Stimulated activated CD8-positive, alpha-beta memory T cell treated with anti-CD3 and anti-CD28 coated beads, Interleukin-4, amount 100 ng/mL, for 1 hour (primary cell): ENCODE results near the gene IPO4.

Experiments
- DNase-seq, 2 donors: peaks; one replicate each; pipeline ENCODE4 v3.0.0-alpha.2; 2020; ENCODE audit warnings: low read depth in 2 of 2, low spot score in 1 of 2

Gene IPO4

GRCh38 chr14:24194186-24194872 is 5.7 kb upstream of the IPO4 start:
- no peak for DNase-seq

GRCh38 chr14:24192933-24193332 is 4.3 kb upstream of the IPO4 start:
- no peak for DNase-seq

GRCh38 chr14:24190416-24190815 is 1.8 kb upstream of the IPO4 start:
- no peak for DNase-seq

GRCh38 chr14:24189460-24189859 is 844 bp upstream of the IPO4 start:
- DNase-seq = no peak

GRCh38 chr14:24189059-24189375 is 401 bp upstream of the IPO4 start:
- DNase-seq = no peak

GRCh38 chr14:24187539-24187915 is 1.1 kb downstream of the IPO4 start:
- no peak for DNase-seq

GRCh38 chr14:24186831-24187538 is 1.6 kb downstream of the IPO4 start:
- no peak for DNase-seq

GRCh38 chr14:24185741-24186140 is 2.9 kb downstream of the IPO4 start:
- DNase-seq = no peak

- no peak for DNase-seq
These were observed 3.6 kb downstream of the IPO4 start for GRCh38 chr14:24185026-24185425.

GRCh38 chr14:24184104-24184970 is 4.3 kb downstream of the IPO4 start:
- DNase-seq = no peak

- no peak for DNase-seq
These were observed 5.6 kb downstream of the IPO4 start for GRCh38 chr14:24183014-24183481.

GRCh38 chr14:24182110-24182882 is 6.3 kb downstream of the IPO4 start:
- DNase-seq = no peak

GRCh38 chr14:24181371-24182077 is 7.1 kb downstream of the IPO4 start:
- DNase-seq = no peak

GRCh38 chr14:24179961-24180796 is 8.4 kb downstream of the IPO4 start:
- DNase-seq = no peak

- no peak for DNase-seq
These were observed 9.2 kb downstream of the IPO4 start for GRCh38 chr14:24179294-24179960.

GRCh38 chr14:24178399-24179178 is 10.0 kb downstream of the IPO4 start:
- no peak for DNase-seq

- DNase-seq = no peak
These were observed 10.7 kb downstream of the IPO4 start for GRCh38 chr14:24177891-24178290.

- DNase-seq = no peak
These were observed 11.4 kb downstream of the IPO4 start for GRCh38 chr14:24177041-24177825.
